Suprapubic skin (tissue), 4 donors: ENCODE results near the gene PAK1IP1. TPM values are rescaled to one million over a fixed set of nuclear protein-coding genes. Genes with fewer than 3 reads are reported as not detected.
A peak's percentile ranks its signal among the peaks of the same experiment; 100 is the strongest.

Source experiments
- DNase-seq, 2 donors: peaks; one replicate each; pipeline ENCODE4 v3.0.0-alpha.2; 2019; ENCODE audit warnings: low spot score in 2 of 2
- H3K27ac ChIP-seq: fragments of 200-600 bp; sonication (generic); one replicate; pipeline ENCODE4 v1.5.1; 2019
- H3K27me3 ChIP-seq: fragments of 200-600 bp; sonication (generic); one replicate; pipeline ENCODE4 v1.5.1; 2019
- H3K36me3 ChIP-seq: fragments of 200-600 bp; sonication (generic); one replicate; pipeline ENCODE4 v1.5.1; 2019
- H3K4me1 ChIP-seq: fragments of 200-600 bp; sonication (generic); one replicate; pipeline ENCODE4 v1.5.1; 2019
- H3K4me3 ChIP-seq: fragments of 200-600 bp; sonication (generic); one replicate; pipeline ENCODE4 v1.5.1; 2019; ENCODE audit warnings: mild to moderate bottlenecking
- H3K9me3 ChIP-seq: fragments of 200-600 bp; sonication (generic); one replicate; pipeline ENCODE4 v1.5.1; 2019
- CTCF ChIP-seq, 2 donors: fragments of 200-600 bp in 1 of 2; fragments of 450-650 bp in 1 of 2; sonication (generic) in 1 of 2; IDR thresholded peaks; one replicate each; pipeline ENCODE4 v1.5.1; 2016 to 2019; ENCODE audit warnings: antibody characterized with exemption in 2 of 2, mild to moderate bottlenecking in 1 of 2, moderate library complexity in 1 of 2
- EP300 ChIP-seq: sonication (generic); formaldehyde crosslinking; IDR thresholded peaks from one replicate; pipeline ENCODE4 v1.6.1; 2017; ENCODE audit warnings: antibody characterized with exemption
- POLR2A ChIP-seq, 2 donors: fragments of 450-650 bp; IDR thresholded peaks; one replicate each; pipeline ENCODE4 v1.6.1; 2017; ENCODE audit warnings: antibody characterized with exemption in 2 of 2, mild to moderate bottlenecking in 2 of 2, moderate library complexity in 2 of 2
- POLR2AphosphoS5 ChIP-seq, 3 donors: sonication (generic); formaldehyde crosslinking; IDR thresholded peaks; one replicate each; pipeline ENCODE4 v1.6.1; 2017; ENCODE audit warnings: antibody characterized with exemption in 3 of 3
- WGBS: methylation state at CpG from one replicate; pipeline ENCODE4 v1.1.5; 2018; 5-methylcytosine and 5-hydroxymethylcytosine counted together
- total RNA-seq, 4 donors: library from RNA; depleted of rRNA; stranded (reverse); fragments of >200 nt; gene quantifications; one replicate each; pipeline ENCODE4 v1.1.0, GENCODE V29; 2016

The PAK1IP1 gene
- total RNA-seq, 4 donors from 2014 or later = 8.8 to 17.5 (median 13.4) TPM

- Histone ChIP-seq H3K27me3 (no peaks in the 10 kb centered on the region), H3K9me3 (no peaks in the 10 kb centered on the region), H3K4me1 (peaks cover 35% of the 10 kb centered on the region), H3K36me3 (peaks cover 31% of the 10 kb centered on the region), H3K4me3 (no peak overlapping the region), H3K27ac (no peak overlapping the region)
- no peak for DNase-seq
- TF ChIP-seq POLR2A (IDR thresholded peaks at IDR 0.05) = no peak
- TF ChIP-seq EP300 = no peak
- no peak for TF ChIP-seq CTCF (IDR thresholded peaks at IDR 0.05)
- no peak for TF ChIP-seq POLR2AphosphoS5 (IDR thresholded peaks at IDR 0.05)
- 99% methylated on average over 4 of the region's 4 CpGs for WGBS
Observed at GRCh38 chr6:10696655-10697054, 1.9 kb downstream of the PAK1IP1 start.

DNA sequence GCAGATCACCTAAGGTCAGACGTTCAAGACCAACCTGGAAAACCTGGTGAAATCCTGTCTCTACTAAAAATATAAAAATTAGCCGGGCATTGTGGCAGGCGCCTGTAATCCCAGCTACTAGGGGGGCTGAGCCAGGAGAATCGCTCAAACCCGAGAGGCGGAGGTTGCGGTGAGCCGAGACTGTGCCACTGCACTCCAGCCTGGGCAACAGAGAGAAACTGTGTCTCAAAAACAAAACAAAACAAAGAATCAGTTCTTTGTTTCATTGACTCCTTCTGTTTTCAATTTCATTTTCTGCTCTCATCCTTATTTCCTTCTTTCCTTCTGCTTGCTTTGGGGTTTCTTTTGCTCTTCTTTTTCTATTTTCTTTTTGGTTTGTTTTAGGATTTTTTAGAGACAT, 19.2 kb downstream of the PAK1IP1 start:
- H3K9me3 ChIP-seq = no peaks in the 10 kb centered on the region
- no peak overlapping the region for H3K4me3 ChIP-seq
- DNase-seq = no peak
- peaks cover 15% of the 10 kb centered on the region for H3K36me3 ChIP-seq
- WGBS = 83% methylated on average over 8 of the region's 8 CpGs
- H3K27ac ChIP-seq = no peak overlapping the region
- no peaks in the 10 kb centered on the region for H3K27me3 ChIP-seq
- H3K4me1 ChIP-seq = no peaks in the 10 kb centered on the region
- TF ChIP-seq POLR2AphosphoS5 (IDR thresholded peaks at IDR 0.05) (no peak), POLR2A (IDR thresholded peaks at IDR 0.05) (no peak), CTCF (IDR thresholded peaks at IDR 0.05) (no peak), EP300 (no peak)

- Histone ChIP-seq H3K27me3 (no peaks in the 10 kb centered on the region), H3K36me3 (no peaks in the 10 kb centered on the region), H3K27ac (peak overlapping the region; percentile 93), H3K4me3 (peak overlapping the region; percentile 64), H3K9me3 (no peaks in the 10 kb centered on the region), H3K4me1 (peaks cover 29% of the 10 kb centered on the region)
- no peak for DNase-seq
- TF ChIP-seq POLR2A (IDR thresholded peaks at IDR 0.05) (no peak), EP300 (no peak), CTCF (IDR thresholded peaks at IDR 0.05) (no peak), POLR2AphosphoS5 (IDR thresholded peaks at IDR 0.05) (no peak)
- WGBS = 78% methylated on average over 8 of the region's 8 CpGs
Observed at GRCh38 chr6:10719296-10719963, 24.7 kb downstream of the PAK1IP1 start.

- peak overlapping the region; percentile 64 for H3K4me3 ChIP-seq
Observed at GRCh38 chr6:10719964-10720264, 25.1 kb downstream of the PAK1IP1 start.

More at GRCh38 chr6:10719964-10720264, 25.1 kb downstream of the PAK1IP1 start:
- WGBS = 30% methylated on average over 7 of the region's 21 CpGs
- peaks cover 34% of the 10 kb centered on the region for H3K4me1 ChIP-seq
- TF ChIP-seq EP300 (no peak), CTCF (IDR thresholded peaks at IDR 0.05) (no peak), POLR2A (IDR thresholded peaks at IDR 0.05) (no peak), POLR2AphosphoS5 (IDR thresholded peaks at IDR 0.05) (no peak)
- peak in 1 of 2 donors; percentile 68 for DNase-seq
- H3K27ac ChIP-seq = peak overlapping the region; percentile 93
- no peaks in the 10 kb centered on the region for H3K9me3 ChIP-seq
- H3K36me3 ChIP-seq = no peaks in the 10 kb centered on the region
- H3K27me3 ChIP-seq = no peaks in the 10 kb centered on the region
